Ishikawa (cell line): Measurements from ENCODE around the gene FOXN3.

Experiments used
- CEBPB ChIP-seq: IDR thresholded peaks from 2 replicates; pipeline ENCODE4 v1.6.1; 2012
- EGR1 ChIP-seq: IDR thresholded peaks from 2 replicates; pipeline ENCODE4 v1.6.1; 2012
- EP300 ChIP-seq: IDR thresholded peaks from 2 replicates; pipeline ENCODE4 v1.6.1; 2012; ENCODE audit warnings: borderline replicate concordance
- FOXM1 ChIP-seq: IDR thresholded peaks from 2 replicates; pipeline ENCODE4 v1.6.1; 2012; ENCODE audit warnings: low read depth, borderline replicate concordance
- MAX ChIP-seq: IDR thresholded peaks from 2 replicates; pipeline ENCODE4 v1.6.1; 2012
- NFIC ChIP-seq: IDR thresholded peaks from 2 replicates; pipeline ENCODE4 v1.6.1; 2012
- RAD21 ChIP-seq: IDR thresholded peaks from 2 replicates; pipeline ENCODE4 v1.6.1; 2012; ENCODE audit warnings: low read depth
- TAF1 ChIP-seq: IDR thresholded peaks from 2 replicates; pipeline ENCODE4 v1.6.1; 2012; ENCODE audit warnings: low read depth, mild to moderate bottlenecking
- ZBTB7A ChIP-seq: IDR thresholded peaks from 2 replicates; pipeline ENCODE4 v1.6.1; 2012; ENCODE audit warnings: low read depth
- TF ChIP-seq, protein P1 (sequence below): IDR thresholded peaks from 2 replicates; pipeline ENCODE4 v1.6.1; 2012; ENCODE audit warnings: low read depth, mild to moderate bottlenecking
- TF ChIP-seq, protein P2 (sequence below): IDR thresholded peaks from 2 replicates; pipeline ENCODE4 v1.6.1; 2012

DNA sequence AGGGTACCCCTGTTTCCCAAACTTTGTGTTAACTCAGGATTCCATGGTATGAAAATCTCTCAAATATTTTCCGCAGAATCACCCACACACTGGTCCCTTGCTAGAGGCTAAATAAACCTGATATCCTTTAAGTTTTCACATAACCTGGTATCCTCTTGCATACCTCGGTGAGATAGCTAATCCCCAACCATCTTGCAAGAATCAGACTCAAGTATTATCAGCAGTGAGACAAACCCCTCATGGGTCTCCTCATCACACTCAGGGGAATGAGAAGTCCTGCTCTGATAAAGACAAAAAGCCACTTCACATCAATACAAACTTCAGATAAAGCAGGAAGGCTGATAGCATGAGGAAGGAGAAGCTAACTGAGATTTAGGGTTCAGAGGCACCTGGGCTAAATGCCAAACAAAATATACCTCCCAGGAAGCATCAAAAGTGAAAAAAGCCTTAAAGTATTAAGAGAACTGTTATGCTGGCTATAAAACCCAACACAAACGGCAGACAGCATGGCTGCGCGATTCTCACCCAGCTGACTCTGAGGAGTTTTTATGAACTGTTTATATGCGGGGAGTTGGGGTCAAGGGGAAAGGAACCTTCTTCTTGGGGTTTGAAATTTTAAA lies 96.5 kb downstream of the FOXN3 start:
- no peak for TF ChIP-seq RAD21
- TF ChIP-seq, protein P1, sequence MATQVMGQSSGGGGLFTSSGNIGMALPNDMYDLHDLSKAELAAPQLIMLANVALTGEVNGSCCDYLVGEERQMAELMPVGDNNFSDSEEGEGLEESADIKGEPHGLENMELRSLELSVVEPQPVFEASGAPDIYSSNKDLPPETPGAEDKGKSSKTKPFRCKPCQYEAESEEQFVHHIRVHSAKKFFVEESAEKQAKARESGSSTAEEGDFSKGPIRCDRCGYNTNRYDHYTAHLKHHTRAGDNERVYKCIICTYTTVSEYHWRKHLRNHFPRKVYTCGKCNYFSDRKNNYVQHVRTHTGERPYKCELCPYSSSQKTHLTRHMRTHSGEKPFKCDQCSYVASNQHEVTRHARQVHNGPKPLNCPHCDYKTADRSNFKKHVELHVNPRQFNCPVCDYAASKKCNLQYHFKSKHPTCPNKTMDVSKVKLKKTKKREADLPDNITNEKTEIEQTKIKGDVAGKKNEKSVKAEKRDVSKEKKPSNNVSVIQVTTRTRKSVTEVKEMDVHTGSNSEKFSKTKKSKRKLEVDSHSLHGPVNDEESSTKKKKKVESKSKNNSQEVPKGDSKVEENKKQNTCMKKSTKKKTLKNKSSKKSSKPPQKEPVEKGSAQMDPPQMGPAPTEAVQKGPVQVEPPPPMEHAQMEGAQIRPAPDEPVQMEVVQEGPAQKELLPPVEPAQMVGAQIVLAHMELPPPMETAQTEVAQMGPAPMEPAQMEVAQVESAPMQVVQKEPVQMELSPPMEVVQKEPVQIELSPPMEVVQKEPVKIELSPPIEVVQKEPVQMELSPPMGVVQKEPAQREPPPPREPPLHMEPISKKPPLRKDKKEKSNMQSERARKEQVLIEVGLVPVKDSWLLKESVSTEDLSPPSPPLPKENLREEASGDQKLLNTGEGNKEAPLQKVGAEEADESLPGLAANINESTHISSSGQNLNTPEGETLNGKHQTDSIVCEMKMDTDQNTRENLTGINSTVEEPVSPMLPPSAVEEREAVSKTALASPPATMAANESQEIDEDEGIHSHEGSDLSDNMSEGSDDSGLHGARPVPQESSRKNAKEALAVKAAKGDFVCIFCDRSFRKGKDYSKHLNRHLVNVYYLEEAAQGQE, result no peak
- TF ChIP-seq TAF1, result no peak
- TF ChIP-seq MAX, result no peak
- TF ChIP-seq CEBPB, result no peak
- TF ChIP-seq, protein P2, sequence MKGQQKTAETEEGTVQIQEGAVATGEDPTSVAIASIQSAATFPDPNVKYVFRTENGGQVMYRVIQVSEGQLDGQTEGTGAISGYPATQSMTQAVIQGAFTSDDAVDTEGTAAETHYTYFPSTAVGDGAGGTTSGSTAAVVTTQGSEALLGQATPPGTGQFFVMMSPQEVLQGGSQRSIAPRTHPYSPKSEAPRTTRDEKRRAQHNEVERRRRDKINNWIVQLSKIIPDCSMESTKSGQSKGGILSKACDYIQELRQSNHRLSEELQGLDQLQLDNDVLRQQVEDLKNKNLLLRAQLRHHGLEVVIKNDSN, result no peak
- TF ChIP-seq NFIC, result no peak
- TF ChIP-seq ZBTB7A, result no peak
- no peak for TF ChIP-seq FOXM1
- no peak for TF ChIP-seq EP300
- no peak for TF ChIP-seq EGR1
